NCI-H345 (cell line): ENCODE results near the gene HAP1.
"Not testable (repeated sequence)": the region's sequence is repeated elsewhere in the genome, so short reads cannot be mapped to it uniquely, and the experiment has no call there.

Experiments used
- DNase-seq: peaks from one replicate; lab custom pipeline; 2025; lab: John Stamatoyannopoulos, UW

The HAP1 gene

GRCh38 chr17:41734139-41734948, at the start of gene HAP1:
HAP1 (minus strand) TSS chr17:41734643; CDS start chr17:41734634, 9 bp downstream.
- DNase-seq = no peak

GRCh38 chr17:41782142-41782541, 47.7 kb upstream of the HAP1 start:
- no peak for DNase-seq

GRCh38 chr17:41781404-41782110, 47.1 kb upstream of the HAP1 start:
- DNase-seq = no peak

GRCh38 chr17:41779954-41780353, 45.5 kb upstream of the HAP1 start:
- no peak for DNase-seq

- peak; percentile 73 for DNase-seq
These were observed 43.2 kb upstream of the HAP1 start for GRCh38 chr17:41777574-41778188.

- DNase-seq = no peak
These were observed 42.7 kb upstream of the HAP1 start for GRCh38 chr17:41777157-41777573.

GRCh38 chr17:41776262-41776900, 41.9 kb upstream of the HAP1 start:
- DNase-seq = not testable (repeated sequence)

GRCh38 chr17:41775394-41776226, 41.2 kb upstream of the HAP1 start:
- DNase-seq = no peak

- DNase-seq = no peak
These were observed 39.3 kb upstream of the HAP1 start for GRCh38 chr17:41773731-41774193.

- no peak for DNase-seq
These were observed 38.7 kb upstream of the HAP1 start for GRCh38 chr17:41773190-41773588.

GRCh38 chr17:41772586-41773189, 38.2 kb upstream of the HAP1 start:
- no peak for DNase-seq

GRCh38 chr17:41772218-41772585, 37.8 kb upstream of the HAP1 start:
- DNase-seq = peak; percentile 6

GRCh38 chr17:41771389-41772206, 37.2 kb upstream of the HAP1 start:
- DNase-seq = no peak

- DNase-seq = no peak
These were observed 35.5 kb upstream of the HAP1 start for GRCh38 chr17:41769985-41770384.

- DNase-seq = no peak
These were observed 35.0 kb upstream of the HAP1 start for GRCh38 chr17:41769346-41769862.

GRCh38 chr17:41768682-41769288, 34.3 kb upstream of the HAP1 start:
- no peak for DNase-seq

- DNase-seq = no peak
These were observed 33.0 kb upstream of the HAP1 start for GRCh38 chr17:41767324-41768042.

GRCh38 chr17:41766135-41766534, 31.7 kb upstream of the HAP1 start:
- no peak for DNase-seq

- no peak for DNase-seq
These were observed 28.9 kb upstream of the HAP1 start for GRCh38 chr17:41763327-41763726.
